ENCODE measurements around the gene CHRNB2. TPM values are rescaled to one million over a fixed set of nuclear protein-coding genes. Genes with fewer than 3 reads are reported as not detected.

CHRNB2 gene
- total RNA-seq, 1 donor from 2014 or later, result not detected

DNA sequence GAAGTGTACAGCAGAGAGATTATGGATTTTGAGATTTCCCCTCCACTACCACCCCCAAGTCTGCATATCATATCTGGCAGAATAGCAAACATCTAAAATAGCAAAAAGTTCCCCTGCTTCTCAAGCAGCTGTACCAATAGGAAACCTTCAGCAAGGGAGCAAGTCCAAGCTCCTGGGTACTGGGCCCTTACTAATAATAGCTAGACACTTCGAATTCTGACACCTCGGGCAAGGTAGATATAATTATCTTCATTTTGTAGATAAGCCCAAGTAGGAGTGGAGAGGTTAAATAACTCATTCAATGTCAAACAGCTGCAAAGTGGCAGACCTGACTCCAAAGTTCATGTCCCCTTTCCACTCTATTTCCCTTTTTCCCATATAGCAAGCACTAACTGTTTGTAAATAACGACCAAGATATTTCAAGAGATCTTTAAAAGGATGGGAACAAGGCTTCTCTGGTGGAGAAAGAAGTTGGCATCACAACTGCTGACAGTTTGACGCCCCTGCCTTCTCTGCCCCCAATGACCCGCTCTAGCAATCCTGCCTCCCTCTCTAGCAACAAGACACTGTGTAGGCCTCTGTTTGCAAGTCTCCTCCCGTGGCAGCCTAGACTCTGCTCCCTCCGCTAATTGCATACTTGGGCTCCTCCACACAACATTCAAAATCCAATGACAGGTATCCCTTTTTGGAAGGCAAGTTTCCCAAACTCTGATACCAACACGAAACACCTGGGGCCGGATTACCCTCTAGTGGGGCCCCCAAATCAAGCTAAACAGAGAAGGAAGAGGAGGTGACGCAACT is 59.1 kb downstream of the CHRNB2 start:
- no peak for DNase-seq (ENCODE audit: low read depth)
- H3K4me3 ChIP-seq (ENCODE audit: low read depth, low read length), result peak overlapping the region; percentile 96
- TF ChIP-seq, protein P1, sequence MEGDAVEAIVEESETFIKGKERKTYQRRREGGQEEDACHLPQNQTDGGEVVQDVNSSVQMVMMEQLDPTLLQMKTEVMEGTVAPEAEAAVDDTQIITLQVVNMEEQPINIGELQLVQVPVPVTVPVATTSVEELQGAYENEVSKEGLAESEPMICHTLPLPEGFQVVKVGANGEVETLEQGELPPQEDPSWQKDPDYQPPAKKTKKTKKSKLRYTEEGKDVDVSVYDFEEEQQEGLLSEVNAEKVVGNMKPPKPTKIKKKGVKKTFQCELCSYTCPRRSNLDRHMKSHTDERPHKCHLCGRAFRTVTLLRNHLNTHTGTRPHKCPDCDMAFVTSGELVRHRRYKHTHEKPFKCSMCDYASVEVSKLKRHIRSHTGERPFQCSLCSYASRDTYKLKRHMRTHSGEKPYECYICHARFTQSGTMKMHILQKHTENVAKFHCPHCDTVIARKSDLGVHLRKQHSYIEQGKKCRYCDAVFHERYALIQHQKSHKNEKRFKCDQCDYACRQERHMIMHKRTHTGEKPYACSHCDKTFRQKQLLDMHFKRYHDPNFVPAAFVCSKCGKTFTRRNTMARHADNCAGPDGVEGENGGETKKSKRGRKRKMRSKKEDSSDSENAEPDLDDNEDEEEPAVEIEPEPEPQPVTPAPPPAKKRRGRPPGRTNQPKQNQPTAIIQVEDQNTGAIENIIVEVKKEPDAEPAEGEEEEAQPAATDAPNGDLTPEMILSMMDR (conservative IDR thresholded peaks at IDR 0.05; ENCODE audit: low read depth, low read length), result no peak

DNA sequence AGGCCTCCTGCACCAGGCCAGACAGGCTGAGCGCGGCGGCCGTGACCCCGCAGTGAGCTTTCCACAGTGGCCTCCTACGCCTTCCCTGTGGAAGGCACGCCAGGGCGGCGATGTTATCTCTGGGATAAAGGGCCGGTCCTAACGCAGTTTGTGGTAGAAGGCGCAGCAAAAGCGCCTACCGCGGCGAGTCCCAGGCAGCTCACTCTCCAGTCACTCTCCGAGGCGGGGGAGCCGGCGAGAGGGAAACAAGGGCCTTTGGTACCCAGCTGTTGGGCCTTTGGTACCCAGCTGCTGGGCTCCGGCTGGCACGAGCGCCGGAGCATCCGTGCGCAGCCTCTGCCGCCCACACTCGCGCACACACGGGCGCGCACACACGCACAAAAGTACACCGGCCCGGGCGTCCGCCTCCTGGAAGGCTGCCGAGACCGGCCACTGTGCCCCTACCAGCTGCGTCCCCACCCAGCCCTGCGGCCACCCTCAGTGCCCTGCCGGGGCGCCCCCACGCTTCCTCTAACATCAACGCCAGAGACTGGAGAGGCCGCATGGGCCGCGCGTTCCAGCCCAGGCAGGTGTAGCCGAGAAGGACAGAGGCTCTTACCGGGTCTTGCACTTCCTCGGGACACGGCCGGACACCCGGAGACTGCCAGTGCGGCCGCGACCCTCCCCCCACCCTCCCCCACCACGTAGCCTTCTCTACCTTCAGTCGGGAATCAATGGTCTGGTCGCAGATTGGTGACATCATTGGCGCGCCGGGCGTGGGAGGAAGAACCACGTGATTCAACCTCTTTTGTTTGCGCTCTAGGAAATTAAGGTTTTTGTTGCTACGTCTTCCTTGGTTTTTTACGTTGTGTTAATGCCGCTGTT is 59.9 kb downstream of the CHRNB2 start:
- TF ChIP-seq, protein P1 (conservative IDR thresholded peaks at IDR 0.05; ENCODE audit: low read depth, low read length), result no peak
- DNase-seq (ENCODE audit: low read depth), result peak; percentile 57

DNA sequence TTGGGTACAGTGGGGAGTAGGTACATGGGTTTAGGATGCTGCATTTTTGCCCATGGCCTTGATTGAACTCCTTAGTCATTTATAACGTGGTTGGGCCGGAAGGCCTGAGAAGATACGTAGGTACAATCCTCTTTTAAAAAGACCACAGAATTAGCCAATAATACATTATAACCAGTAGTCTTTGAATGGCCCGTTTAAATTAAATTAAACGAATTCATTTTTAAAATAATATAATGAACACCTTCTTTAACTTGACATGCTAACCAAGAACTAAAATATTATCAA is 60.5 kb downstream of the CHRNB2 start:
- H3K4me3 ChIP-seq (ENCODE audit: low read depth, low read length), result peak overlapping the region; percentile 96
- no peak for DNase-seq (ENCODE audit: low read depth)
- TF ChIP-seq, protein P1 (conservative IDR thresholded peaks at IDR 0.05; ENCODE audit: low read depth, low read length), result no peak

More for the DNA sequence above, 59.9 kb downstream of the CHRNB2 start:
- H3K4me3 ChIP-seq (ENCODE audit: low read depth, low read length), result peak overlapping the region; percentile 96

DNA sequence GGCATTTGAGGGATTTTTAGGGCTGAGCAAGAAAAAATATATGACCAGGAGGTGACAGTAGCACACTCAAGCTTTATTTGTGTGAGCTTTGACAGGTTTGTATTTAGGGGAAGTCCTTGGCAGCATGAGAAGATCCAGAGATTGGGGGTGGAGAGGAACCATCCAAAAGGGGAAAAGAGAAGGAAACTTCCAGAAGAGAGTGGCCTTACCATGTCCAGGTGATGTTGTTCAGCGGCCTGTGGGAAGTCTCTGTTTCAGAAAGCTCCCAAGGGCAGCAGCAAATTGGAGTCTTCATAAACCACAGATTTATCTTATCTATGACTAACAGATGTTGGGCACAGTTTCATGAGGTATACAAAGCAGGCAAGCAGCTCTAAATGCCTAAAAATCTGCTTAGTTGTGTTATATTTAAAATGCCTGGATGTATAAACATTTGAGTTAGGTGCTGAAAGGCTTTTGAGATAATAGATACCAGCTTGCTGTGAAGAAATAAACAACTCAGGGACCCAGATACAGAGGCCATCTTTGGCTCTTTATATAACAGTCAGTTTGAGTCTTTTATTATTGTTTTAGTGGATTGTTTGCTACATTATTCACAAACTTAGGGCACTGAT is 61.6 kb downstream of the CHRNB2 start:
- TF ChIP-seq, protein P1 (conservative IDR thresholded peaks at IDR 0.05; ENCODE audit: low read depth, low read length), result no peak
- H3K4me3 ChIP-seq (ENCODE audit: low read depth, low read length), result no peak overlapping the region
- no peak for DNase-seq (ENCODE audit: low read depth)

Other genes with a start within 250 kb of the CHRNB2 start
- not detected in 2 replicates for gene AQP10, start 246.7 kb upstream of the CHRNB2 start, total RNA-seq
- gene ATP8B2, start 242.3 kb upstream of the CHRNB2 start, total RNA-seq, result 26.6 and 30.6 TPM in 2 replicates
- 9.5 and 14.5 TPM in 2 replicates for gene IL6R, start 162.4 kb upstream of the CHRNB2 start, total RNA-seq
- gene TDRD10, start 65.6 kb upstream of the CHRNB2 start, total RNA-seq, result not detected in 2 replicates
- under 0.01 TPM in 1 of 2 replicates, not detected in the other for gene SHE, start 65.4 kb upstream of the CHRNB2 start, total RNA-seq
- 21.8 and 26.3 TPM in 2 replicates for gene UBE2Q1, start 9.1 kb upstream of the CHRNB2 start, total RNA-seq
- 63.4 and 82.3 TPM in 2 replicates for gene ADAR, start 40.4 kb downstream of the CHRNB2 start, total RNA-seq

Measured in epithelial cell of proximal tubule (primary cell).